GM06990 (cell line): ENCODE measurements around the gene NEDD4L.
"Not testable (repeated sequence)": the region's sequence is repeated elsewhere in the genome, so short reads cannot be mapped to it uniquely, and the experiment has no call there.

Experiments used
- DNase-seq: peaks from one replicate; pipeline ENCODE4 v3.0.0-alpha.2; 2011; ENCODE audit not compliant: insufficient read length; ENCODE audit errors: extremely low read depth
- H3K27me3 ChIP-seq: replicated peaks from 2 replicates; pipeline ENCODE4 v1.6.0; 2011; ENCODE audit warnings: low read length; ENCODE audit not compliant: control insufficient read depth, insufficient read depth
- H3K36me3 ChIP-seq: 2 replicates; pipeline ENCODE4 v1.5.1; 2011; ENCODE audit warnings: low read length; ENCODE audit not compliant: control insufficient read depth, insufficient read depth
- H3K4me3 ChIP-seq: replicated peaks from 2 replicates; pipeline ENCODE4 v1.5.1; 2011; ENCODE audit warnings: low read depth, mild to moderate bottlenecking, control low read depth, low read length
- CTCF ChIP-seq: IDR thresholded peaks from 2 replicates; pipeline ENCODE4 v1.5.1; 2011; ENCODE audit warnings: low read length, control low read depth, mild to moderate bottlenecking, inconsistent platforms; ENCODE audit not compliant: insufficient read depth, poor library complexity, severe bottlenecking

Gene NEDD4L

DNA sequence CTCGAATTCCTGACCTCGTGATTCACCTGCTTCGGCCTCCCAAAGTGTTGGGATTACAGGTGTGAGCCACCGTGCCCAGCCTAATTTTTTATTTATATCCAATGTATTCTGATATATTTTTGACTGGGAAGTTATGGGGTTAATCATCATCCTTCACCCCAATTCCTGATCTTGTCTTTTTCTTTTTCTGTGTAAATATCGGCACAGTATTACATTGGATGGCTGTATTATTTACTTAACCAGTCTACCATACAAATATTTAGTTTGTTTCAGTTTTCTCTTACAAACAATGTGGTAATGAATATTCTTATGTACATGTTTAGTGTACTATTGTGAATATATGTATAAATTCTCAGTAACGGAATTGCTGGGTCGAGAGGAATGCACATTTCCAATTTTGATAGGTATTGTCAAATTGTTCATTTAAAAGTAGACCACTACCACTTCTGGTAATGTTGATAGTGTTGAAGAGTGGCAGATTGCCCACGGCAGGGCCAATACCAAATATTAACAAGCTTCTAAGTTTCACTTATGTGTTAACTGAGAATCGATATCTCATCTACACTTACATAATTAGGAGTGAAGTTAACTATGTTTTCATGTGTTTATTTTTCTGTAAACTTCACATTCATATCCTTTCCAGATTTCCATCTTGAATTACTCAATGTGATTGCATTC lies 388.2 kb downstream of the NEDD4L start:
- Histone ChIP-seq H3K36me3 (no peaks in the 10 kb centered on the region), H3K4me3 (no peak overlapping the region), H3K27me3 (no peaks in the 10 kb centered on the region)
- no peak for TF ChIP-seq CTCF
- no peak for DNase-seq

GRCh38 chr18:58435221-58436005 lies 391.4 kb downstream of the NEDD4L start:
- DNase-seq, H3K27me3 ChIP-seq: not testable (repeated sequence)

GRCh38 chr18:58438161-58438957 lies 394.3 kb downstream of the NEDD4L start:
- no peaks in the 10 kb centered on the region; the same call in 1 of the 2 replicates for H3K27me3 ChIP-seq
- H3K36me3 ChIP-seq = no peaks in the 10 kb centered on the region
- no peak for DNase-seq
- no peak overlapping the region for H3K4me3 ChIP-seq
- no peak for TF ChIP-seq CTCF

More at GRCh38 chr18:58435221-58436005, 391.4 kb downstream of the NEDD4L start:
- H3K36me3 ChIP-seq, H3K4me3 ChIP-seq: not testable (repeated sequence)

- no peaks in the 10 kb centered on the region; the same call in 1 of the 2 replicates for H3K27me3 ChIP-seq
- DNase-seq = no peak
- no peak overlapping the region for H3K4me3 ChIP-seq
- TF ChIP-seq CTCF = no peak
- no peaks in the 10 kb centered on the region for H3K36me3 ChIP-seq
Observed at GRCh38 chr18:58438958-58439300, 394.9 kb downstream of the NEDD4L start.

- no peaks in the 10 kb centered on the region for H3K36me3 ChIP-seq
- TF ChIP-seq CTCF = no peak
- H3K4me3 ChIP-seq = no peak overlapping the region
- no peak for DNase-seq
- no peaks in the 10 kb centered on the region; the same call in 1 of the 2 replicates for H3K27me3 ChIP-seq
Observed at GRCh38 chr18:58443671-58444070, 399.6 kb downstream of the NEDD4L start.
